ENCODE measurements around the gene EHD1. TPM values are rescaled to one million over a fixed set of nuclear protein-coding genes. Genes with fewer than 3 reads are reported as not detected.

EHD1 gene
- total RNA-seq, 1 donor from 2014 or later = 57.2 TPM

GRCh38 chr11:64864473-64865285 lies 13.7 kb downstream of the EHD1 start:
- Mint-ChIP-seq H3K4me1 (ENCODE audit: low read depth) (peaks cover 1% of the 10 kb centered on the region), H3K9me3 (ENCODE audit: low read depth) (no peaks in the 10 kb centered on the region), H3K27ac (no peak overlapping the region), H3K27me3 (no peaks in the 10 kb centered on the region), H3K4me3 (ENCODE audit: low read depth) (no peak overlapping the region), H3K36me3 (ENCODE audit: insufficient read depth) (peaks cover 4% of the 10 kb centered on the region)
- TF ChIP-seq, protein P1, sequence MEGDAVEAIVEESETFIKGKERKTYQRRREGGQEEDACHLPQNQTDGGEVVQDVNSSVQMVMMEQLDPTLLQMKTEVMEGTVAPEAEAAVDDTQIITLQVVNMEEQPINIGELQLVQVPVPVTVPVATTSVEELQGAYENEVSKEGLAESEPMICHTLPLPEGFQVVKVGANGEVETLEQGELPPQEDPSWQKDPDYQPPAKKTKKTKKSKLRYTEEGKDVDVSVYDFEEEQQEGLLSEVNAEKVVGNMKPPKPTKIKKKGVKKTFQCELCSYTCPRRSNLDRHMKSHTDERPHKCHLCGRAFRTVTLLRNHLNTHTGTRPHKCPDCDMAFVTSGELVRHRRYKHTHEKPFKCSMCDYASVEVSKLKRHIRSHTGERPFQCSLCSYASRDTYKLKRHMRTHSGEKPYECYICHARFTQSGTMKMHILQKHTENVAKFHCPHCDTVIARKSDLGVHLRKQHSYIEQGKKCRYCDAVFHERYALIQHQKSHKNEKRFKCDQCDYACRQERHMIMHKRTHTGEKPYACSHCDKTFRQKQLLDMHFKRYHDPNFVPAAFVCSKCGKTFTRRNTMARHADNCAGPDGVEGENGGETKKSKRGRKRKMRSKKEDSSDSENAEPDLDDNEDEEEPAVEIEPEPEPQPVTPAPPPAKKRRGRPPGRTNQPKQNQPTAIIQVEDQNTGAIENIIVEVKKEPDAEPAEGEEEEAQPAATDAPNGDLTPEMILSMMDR (IDR thresholded peaks at IDR 0.05; ENCODE audit: unreplicated experiment) = no peak
- DNase-seq (ENCODE audit: low spot score, unreplicated experiment) = no peak

GRCh38 chr11:64864135-64864472 lies 14.3 kb downstream of the EHD1 start:
- Mint-ChIP-seq H3K27me3 (no peaks in the 10 kb centered on the region), H3K27ac (peak overlapping the region; percentile 45), H3K4me1 (ENCODE audit: low read depth) (peaks cover 1% of the 10 kb centered on the region), H3K36me3 (ENCODE audit: insufficient read depth) (peaks cover 4% of the 10 kb centered on the region), H3K4me3 (ENCODE audit: low read depth) (no peak overlapping the region), H3K9me3 (ENCODE audit: low read depth) (no peaks in the 10 kb centered on the region)
- TF ChIP-seq, protein P1 (IDR thresholded peaks at IDR 0.05; ENCODE audit: unreplicated experiment) = no peak
- DNase-seq (ENCODE audit: low spot score, unreplicated experiment) = no peak

- Mint-ChIP-seq H3K27me3 (no peaks in the 10 kb centered on the region), H3K4me3 (ENCODE audit: low read depth) (no peak overlapping the region), H3K36me3 (ENCODE audit: insufficient read depth) (peaks cover 4% of the 10 kb centered on the region), H3K9me3 (ENCODE audit: low read depth) (no peaks in the 10 kb centered on the region), H3K4me1 (ENCODE audit: low read depth) (peaks cover 1% of the 10 kb centered on the region), H3K27ac (peak overlapping the region; percentile 67)
- TF ChIP-seq, protein P1 (IDR thresholded peaks at IDR 0.05; ENCODE audit: unreplicated experiment) = no peak
- no peak for DNase-seq (ENCODE audit: low spot score, unreplicated experiment)
Measured at GRCh38 chr11:64863391-64864060, 14.9 kb downstream of the EHD1 start.

- Mint-ChIP-seq H3K27ac (peak overlapping the region; percentile 41), H3K4me3 (ENCODE audit: low read depth) (no peak overlapping the region), H3K4me1 (ENCODE audit: low read depth) (peaks cover 1% of the 10 kb centered on the region), H3K36me3 (ENCODE audit: insufficient read depth) (peaks cover 2% of the 10 kb centered on the region), H3K9me3 (ENCODE audit: low read depth) (no peaks in the 10 kb centered on the region), H3K27me3 (no peaks in the 10 kb centered on the region)
- DNase-seq (ENCODE audit: low spot score, unreplicated experiment) = no peak
- TF ChIP-seq, protein P1 (IDR thresholded peaks at IDR 0.05; ENCODE audit: unreplicated experiment) = no peak
Measured at GRCh38 chr11:64862987-64863390, 15.4 kb downstream of the EHD1 start.

GRCh38 chr11:64861227-64861975 lies 17.0 kb downstream of the EHD1 start:
- TF ChIP-seq, protein P1 (IDR thresholded peaks at IDR 0.05; ENCODE audit: unreplicated experiment) = no peak
- Mint-ChIP-seq H3K27ac (no peak overlapping the region), H3K9me3 (ENCODE audit: low read depth) (no peaks in the 10 kb centered on the region), H3K27me3 (no peaks in the 10 kb centered on the region), H3K36me3 (ENCODE audit: insufficient read depth) (peaks cover 2% of the 10 kb centered on the region), H3K4me1 (ENCODE audit: low read depth) (peaks cover 1% of the 10 kb centered on the region), H3K4me3 (ENCODE audit: low read depth) (no peak overlapping the region)
- DNase-seq (ENCODE audit: low spot score, unreplicated experiment) = no peak
